CD4-positive, alpha-beta T cell treated with Interleukin-6 for 4 hours (primary cell): ENCODE data around the gene KREMEN1.
A peak's percentile ranks its signal among the peaks of the same experiment; 100 is the strongest.

Source experiments
- DNase-seq: peaks from one replicate; pipeline ENCODE4 v3.0.0-alpha.2; 2020; ENCODE audit warnings: mixed read lengths

Gene KREMEN1

GRCh38 chr22:29152954-29153719 is 80.3 kb downstream of the KREMEN1 start:
- DNase-seq = no peak

GRCh38 chr22:29154364-29155048 is 81.7 kb downstream of the KREMEN1 start:
- peak; percentile 71 for DNase-seq

GRCh38 chr22:29155966-29156365 is 83.1 kb downstream of the KREMEN1 start:
- DNase-seq = no peak

GRCh38 chr22:29156507-29156906 is 83.7 kb downstream of the KREMEN1 start:
- DNase-seq = no peak

- no peak for DNase-seq
Measured at GRCh38 chr22:29157759-29158535, 85.1 kb downstream of the KREMEN1 start.

GRCh38 chr22:29158546-29158945 is 85.7 kb downstream of the KREMEN1 start:
- no peak for DNase-seq

GRCh38 chr22:29163808-29164207 is 91.0 kb downstream of the KREMEN1 start:
- no peak for DNase-seq

GRCh38 chr22:29165321-29166060 is 92.7 kb downstream of the KREMEN1 start:
- DNase-seq = no peak

GRCh38 chr22:29166180-29166579 is 93.3 kb downstream of the KREMEN1 start:
- no peak for DNase-seq

- DNase-seq = peak; percentile 5
Measured at GRCh38 chr22:29167032-29167911, 94.4 kb downstream of the KREMEN1 start.

- DNase-seq = no peak
Measured at GRCh38 chr22:29171721-29172120, 98.9 kb downstream of the KREMEN1 start.

GRCh38 chr22:29172216-29172615 is 99.4 kb downstream of the KREMEN1 start:
- DNase-seq = no peak

- no peak for DNase-seq
Measured at GRCh38 chr22:29175312-29175835, 102.5 kb downstream of the KREMEN1 start.

- DNase-seq = no peak
Measured at GRCh38 chr22:29183971-29184848, 111.4 kb downstream of the KREMEN1 start.

- DNase-seq = no peak
Measured at GRCh38 chr22:29184849-29185490, 112.1 kb downstream of the KREMEN1 start.

- DNase-seq = no peak
Measured at GRCh38 chr22:29186302-29186701, 113.5 kb downstream of the KREMEN1 start.

GRCh38 chr22:29187831-29188230 is 115.0 kb downstream of the KREMEN1 start:
- no peak for DNase-seq

- DNase-seq = no peak
Measured at GRCh38 chr22:29190051-29190450, 117.2 kb downstream of the KREMEN1 start.

- no peak for DNase-seq
Measured at GRCh38 chr22:29190918-29191317, 118.1 kb downstream of the KREMEN1 start.

GRCh38 chr22:29193021-29193420 is 120.2 kb downstream of the KREMEN1 start:
- no peak for DNase-seq
